SHP77 treated with DMSO at 0.1 percent for 48 hours (cell line): ENCODE results near the gene TMEM45A.
"Not testable (repeated sequence)": the region's sequence is repeated elsewhere in the genome, so short reads cannot be mapped to it uniquely, and the experiment has no call there.

Experiments used
- DNase-seq: peaks from one replicate; lab custom pipeline; 2025; lab: John Stamatoyannopoulos, UW

Gene TMEM45A

DNA sequence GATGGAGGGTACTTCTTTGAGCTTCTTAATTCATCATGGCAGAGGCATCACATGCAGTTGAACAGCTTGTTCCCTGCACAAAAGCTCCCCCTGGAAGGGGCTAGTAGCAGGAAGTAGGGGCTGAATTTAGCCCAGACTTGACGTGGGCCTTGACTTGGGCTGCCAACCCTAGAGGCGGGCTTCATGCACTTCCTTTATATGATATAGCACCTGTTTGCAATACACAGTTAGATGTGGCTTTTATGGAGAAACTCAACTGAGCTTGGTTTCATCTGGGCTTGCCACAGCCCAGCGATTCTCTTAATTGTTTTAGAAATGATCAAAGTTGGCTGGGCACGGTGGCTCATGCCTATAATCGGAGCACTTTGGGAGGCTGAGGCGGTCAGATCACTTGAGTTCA is 83.3 kb downstream of the TMEM45A start:
- no peak for DNase-seq

DNA sequence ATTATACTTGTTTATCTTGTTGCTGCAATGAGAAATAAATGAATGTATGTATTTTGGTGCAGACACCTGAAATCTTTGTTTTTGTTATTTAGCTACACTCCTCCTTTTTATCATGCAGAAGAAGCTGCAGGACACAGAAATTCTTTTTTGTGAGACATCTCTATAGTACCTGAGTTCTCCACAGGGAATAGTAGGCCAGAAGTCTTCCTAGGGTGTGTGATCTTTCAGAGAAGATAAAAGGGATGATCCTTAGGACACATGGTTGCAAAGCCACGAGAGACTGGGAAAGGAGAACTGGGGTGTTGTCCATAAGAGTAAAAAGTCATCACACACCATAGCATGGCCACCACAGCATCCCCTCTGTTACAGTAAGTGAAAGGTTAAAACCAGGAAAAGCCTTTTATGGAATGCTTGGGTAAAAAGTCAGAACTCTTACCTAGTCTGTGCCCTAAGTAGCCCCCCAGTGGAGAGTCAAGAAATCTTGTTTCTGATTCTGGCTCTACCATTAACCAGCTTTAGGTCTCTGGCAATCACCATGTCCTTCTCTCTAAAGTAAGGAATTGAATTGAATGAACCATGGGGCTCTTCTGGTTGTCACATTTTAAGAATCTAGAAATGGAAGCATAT is 85.1 kb downstream of the TMEM45A start:
- no peak for DNase-seq

DNA sequence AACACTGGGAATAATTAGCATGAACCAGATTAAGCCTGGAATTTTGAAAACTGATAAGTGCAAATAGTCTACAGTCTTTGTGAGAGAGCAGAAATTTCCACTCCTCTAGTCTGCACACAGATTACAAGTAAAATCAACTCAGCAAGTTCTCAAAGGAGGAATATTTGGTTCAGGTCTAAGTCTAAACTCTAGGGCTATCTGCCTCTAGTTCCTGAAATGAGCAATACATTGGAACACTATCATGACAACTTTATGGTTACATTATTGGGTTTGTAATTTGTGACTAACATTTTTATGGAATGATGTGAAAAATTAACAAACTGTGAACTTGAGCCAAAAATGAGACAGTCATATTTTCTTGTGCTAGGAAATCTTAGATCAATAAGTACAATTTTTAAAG is 86.2 kb downstream of the TMEM45A start:
- no peak for DNase-seq

DNA sequence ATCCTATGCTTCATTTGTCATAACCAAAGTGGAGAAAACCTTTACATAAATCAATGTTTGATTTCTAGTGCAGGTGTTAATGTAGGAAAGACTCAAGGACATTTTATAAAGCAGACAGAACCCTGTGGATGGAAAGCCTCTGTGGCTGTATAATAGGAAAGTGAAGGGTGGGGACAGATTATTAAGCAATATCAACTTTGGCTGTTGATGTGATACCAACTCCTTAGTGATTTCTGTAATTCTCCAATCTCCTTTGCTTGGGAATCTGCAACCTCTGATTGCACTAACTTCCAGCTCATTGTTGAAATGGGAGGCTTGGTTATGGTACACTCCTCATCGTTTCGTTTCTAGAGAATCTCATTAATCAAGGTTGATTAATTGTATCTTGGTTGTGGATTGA is 87.7 kb downstream of the TMEM45A start:
- DNase-seq, result no peak

DNA sequence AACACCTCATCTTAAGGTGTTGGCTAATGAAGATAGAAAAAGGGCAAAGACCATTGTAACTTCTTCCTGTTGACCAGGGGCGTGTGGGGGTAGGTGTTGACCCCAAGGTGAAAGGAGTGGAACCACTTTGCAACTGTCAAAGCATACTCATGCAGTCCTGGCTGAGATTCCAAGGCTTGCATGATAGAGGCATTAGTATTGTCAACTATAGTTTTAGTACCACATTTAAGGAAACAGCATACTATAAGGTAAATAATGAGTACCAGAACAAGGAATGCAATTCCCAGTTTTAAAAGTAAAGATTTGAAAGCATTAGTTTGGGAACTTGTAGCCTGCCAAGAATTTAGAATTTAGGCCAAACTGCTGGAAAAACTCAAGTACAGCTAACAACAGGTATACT is 89.2 kb downstream of the TMEM45A start:
- no peak for DNase-seq

DNA sequence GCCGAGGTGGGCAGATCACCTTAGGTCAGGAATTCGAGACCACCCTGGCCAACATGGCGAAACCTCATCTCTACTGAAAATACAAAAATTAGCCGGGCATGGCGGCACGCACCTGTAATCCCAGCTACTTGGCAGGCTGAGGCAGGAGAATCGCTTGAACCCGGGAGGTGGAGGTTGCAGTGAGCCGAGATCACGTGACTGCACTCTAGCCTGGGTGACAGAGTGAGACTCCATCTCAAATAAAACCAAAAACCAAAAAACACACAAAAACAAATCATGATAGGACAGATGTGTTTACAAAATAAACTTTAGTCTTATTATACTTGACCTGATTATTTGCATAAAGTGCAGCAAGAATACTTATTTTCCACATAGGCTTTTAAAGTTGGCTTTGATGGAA is 89.7 kb downstream of the TMEM45A start:
- DNase-seq, result not testable (repeated sequence)

DNA sequence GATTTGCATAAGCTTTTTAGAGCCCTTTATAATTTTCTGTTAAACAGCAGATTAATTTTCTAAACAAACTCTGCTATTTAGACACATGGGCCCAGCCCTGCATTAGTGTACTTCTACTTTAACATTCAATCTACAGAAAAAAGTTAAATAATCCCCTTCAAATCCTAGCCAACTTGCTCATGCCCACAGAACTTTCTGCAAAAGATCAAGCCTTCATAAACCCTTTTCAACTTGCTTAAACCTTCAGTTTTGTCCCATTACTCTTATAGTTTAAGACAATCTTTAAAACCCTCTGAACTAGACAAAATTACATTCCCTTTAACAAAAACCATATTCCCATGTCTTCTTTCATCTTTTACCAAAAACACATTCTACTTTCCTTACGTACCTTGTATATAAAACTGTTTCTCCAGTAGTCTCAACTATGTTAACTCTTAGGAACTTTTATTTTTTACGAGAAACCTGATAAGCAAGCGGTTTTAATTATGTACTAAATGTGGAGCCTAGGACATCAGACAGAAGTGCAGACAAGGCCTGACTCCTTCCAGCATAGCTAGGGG is 91.8 kb downstream of the TMEM45A start:
- no peak for DNase-seq

DNA sequence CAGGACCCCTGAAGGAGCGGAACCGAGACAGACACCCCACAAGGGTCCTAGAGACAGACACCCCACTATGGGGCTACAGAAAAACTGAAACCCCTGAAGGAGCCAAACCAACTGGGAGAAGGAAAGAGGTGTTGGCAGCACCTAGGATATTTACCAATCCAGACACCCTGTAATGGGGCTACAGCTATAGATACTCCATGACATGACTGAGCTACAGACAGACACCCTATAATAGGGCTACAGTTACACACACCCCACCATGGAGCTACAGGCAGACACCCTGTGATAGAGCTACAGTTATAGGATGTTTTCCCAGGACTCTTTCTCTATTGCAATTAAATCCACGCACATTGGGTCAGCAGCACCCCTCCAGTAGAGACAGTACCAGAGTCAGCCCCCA is 94.4 kb downstream of the TMEM45A start:
- no peak for DNase-seq

DNA sequence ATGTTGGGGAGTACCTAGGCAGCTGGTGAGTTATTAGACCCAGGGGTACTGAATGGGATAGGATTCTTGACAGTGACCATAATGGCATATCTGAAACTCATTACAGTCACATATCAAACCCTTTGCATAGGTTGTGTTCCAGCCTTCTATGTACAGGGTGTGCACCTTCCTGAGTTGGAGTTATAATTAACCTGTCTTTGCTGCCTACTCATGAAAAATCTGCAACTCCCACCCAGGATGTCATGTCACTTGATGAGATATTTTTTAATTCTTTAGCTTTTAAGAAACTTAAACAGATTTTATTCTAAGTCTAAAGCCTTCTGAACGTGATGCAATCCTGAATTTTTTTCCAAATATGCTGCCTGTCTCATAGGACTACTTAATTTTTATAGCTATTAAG is 95.8 kb downstream of the TMEM45A start:
- no peak for DNase-seq

DNA sequence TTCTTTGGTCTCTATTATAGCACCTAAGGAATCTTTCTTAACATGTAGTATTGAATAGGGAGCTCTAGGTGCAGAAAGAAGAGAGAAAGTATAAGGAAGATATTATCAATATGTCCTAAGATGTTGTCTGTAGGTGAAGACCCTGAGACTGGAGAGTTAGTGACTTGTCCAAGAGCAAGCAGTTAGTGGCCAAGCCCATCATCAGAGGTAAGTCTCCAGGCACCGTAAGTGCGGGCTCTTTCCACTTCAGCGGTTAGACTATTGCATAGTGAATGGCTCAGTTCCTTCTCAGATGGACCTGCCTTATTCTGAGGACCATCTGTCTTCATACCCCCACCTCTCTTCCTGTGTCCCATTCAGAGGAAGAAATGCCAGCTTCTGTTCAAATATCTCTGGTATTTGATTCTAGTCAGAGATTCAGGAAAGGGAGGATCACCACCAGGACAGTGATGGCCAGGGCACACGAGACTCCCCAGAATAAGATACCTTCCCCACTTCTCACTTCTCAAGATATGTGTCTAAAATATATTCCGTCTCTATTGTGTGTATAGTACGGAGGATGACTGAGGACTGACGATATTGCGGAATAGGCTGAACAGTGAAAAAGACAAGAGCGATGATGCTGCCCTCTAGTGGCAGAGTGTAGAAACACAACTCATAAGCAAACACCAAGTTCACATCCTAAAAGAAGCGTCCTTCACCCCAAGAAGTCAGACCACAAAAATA is 97.9 kb downstream of the TMEM45A start:
- peak; percentile 44 for DNase-seq

DNA sequence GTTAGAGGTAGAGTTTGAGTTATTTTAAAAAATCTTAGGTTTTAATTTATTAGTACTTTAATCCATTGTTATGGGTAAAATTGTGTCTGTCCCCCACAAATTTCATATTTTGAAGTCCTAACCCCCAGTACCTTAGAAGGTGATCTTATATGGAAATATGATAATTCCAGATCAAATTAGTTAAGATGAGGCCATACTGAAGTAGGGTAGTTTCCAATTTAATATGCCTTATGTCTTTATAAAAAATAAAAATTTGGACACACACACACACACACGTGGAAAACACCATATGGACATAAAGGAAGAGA is 98.4 kb downstream of the TMEM45A start:
- no peak for DNase-seq

DNA sequence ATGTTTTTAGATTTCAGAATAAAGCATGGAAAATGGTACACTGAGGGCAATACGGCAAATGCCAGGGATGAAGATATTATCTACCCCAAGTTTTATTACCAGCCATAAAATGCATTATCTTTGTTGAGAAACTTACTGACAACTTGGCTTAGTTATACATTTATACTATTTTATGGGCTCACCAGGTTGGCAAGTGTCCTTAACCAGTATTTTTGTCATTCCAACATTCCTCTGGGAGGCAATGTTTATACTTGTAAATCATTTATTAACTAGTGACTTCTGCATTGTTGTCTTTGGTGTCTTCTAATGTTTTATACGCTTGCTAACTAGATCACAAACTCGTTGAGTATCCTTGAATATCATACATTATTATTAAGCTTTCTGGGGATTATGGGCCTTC is 99.0 kb downstream of the TMEM45A start:
- DNase-seq, result no peak

DNA sequence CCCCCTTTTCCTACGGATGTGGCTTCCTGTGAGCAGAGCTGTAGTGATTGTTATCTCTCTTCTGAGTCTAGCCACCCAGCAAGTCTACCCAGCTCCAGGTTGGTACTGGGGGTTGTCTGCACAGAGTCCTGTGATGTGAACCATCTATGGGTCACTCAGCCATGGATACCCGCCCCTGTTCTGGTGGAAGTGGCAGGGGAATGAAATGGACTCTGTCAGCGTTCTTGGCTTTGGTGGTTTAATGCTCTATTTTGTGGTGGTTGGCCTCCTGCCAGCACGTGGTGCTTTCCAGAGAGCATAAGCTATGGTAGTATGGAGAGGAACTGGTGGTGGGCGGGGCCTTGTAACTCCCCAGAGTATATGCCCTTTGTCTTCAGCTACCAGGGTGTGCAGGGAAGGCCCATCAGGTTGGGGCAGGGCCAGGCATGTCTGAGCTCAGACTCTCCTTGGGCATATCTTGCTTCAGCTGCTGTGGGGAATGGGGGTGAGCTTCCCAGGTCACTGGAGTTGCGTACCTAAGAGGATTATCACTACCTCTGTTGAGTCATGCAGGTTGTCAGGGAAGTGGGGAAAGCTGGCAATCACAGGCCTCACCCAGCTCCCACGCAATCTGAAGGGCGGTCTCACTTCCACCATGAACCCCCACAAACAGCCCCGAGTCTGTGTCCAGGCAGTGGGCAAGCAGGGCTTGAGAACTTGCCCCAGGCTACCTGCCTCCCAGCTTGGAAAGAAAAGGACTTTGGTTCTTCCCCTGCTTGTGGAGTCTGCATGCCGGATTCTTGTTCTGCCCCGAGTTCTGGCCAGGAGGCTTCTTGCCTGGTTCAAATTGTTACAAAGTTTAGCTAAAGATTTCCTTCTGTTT is 108.0 kb downstream of the TMEM45A start:
- no peak for DNase-seq

DNA sequence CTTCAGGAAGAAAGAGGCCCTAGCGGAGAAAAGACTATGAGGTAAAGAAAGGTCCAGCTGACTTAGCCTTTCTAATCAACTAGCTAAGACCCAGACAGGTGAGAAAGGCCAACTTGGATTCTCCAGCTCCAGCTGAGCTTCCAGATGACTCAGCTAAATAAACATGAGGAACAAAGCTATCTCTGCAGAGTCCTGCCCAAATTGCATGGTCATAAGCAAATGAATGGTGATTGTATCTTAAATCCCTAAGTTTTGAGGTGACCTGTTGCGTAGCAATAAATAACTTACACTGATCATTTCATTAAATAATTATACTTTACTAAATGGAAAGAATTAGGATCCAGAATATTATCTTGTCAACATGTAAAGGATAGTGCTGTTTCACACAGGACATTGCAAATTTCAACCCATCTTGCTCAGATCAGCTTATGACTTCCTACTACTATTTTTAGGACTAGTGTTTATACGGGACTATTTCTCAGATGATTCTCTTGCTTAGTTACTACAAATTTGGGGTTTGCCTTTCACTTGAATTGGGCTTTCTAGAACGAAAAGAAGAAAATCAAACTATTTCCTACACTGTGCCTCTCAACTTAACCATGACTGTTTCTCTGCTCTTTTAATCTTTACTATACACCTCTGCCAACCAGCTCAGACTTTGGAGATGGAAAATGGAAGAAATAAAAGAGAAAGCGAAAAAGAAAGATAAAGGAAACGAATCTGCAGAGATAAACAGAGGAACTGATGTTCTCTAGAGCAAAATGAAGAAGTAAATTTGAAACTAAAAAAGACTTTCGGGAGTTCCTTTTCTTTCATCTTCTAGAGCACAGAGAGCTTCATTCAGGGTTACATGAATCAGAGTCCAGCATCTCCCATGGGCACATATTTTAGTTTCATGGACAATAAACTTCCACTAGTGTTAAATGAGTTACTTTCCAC is 110.4 kb downstream of the TMEM45A start:
- peak; percentile 66 for DNase-seq

DNA sequence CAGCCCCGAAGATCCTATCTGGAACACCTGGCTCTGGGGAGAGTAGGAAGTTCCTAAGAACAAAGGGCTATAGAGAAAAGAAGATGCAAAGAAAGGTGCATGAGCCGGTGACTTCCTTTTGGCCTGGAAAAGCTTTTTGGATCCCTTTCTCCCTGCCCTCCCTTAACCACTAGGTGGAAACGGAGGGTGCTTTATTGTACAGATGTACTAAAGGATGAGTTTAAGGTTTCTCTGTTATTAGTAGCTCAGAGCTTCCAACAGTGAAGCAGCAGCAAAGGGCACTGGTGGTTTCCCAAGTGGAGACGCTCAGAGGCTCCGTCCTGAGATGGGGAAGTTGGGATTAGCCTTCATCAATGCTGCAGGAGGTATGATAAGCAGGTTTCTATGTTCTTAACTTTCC is 111.0 kb downstream of the TMEM45A start:
- peak; percentile 13 for DNase-seq

DNA sequence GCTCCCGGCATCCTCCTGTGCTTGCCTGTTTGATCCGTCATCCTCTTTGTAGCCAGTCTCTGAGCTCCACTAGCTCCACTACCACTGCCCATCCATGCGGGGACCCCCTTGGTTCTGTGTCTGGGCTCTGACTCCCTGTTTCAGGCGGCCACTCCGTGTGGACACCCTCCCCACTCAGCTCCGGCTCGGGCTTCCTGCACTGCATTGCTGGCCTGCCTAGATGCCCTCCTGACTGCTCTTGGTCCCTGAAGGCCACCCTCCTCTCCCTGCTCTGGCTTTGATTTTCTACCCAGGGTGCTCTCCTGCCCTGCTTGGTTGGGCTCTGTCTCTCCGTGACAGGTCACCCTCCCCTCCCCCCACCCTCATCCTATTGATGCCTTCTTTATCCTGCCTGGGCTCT is 112.9 kb downstream of the TMEM45A start:
- no peak for DNase-seq

DNA sequence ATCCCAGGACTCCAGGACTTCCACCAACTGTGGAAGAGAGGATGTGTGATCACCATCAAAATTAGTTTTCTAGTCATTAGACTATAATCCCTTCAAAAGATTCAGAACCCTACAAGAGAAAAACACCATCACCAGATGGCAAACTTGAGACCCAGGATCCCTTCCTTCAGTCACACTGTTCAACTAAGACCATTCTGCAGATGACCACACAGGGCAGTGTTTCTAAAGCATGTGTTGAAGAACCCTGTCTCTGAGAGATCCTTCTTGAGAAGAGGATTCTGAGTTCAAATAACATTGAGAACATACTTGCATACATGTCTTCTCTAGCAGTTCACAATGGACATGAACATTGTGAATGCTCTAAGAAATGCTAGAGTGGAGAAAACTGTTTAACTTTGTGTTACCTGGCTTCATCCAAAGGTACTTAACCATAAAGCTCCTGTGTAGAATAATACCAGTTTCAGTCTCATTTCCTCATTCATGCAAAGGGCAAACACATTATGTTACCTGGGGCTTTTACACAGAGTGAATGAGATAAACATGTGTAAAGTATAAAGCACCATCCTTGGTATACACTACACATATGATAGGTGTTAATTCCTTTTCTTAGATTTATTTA is 114.6 kb downstream of the TMEM45A start:
- no peak for DNase-seq

DNA sequence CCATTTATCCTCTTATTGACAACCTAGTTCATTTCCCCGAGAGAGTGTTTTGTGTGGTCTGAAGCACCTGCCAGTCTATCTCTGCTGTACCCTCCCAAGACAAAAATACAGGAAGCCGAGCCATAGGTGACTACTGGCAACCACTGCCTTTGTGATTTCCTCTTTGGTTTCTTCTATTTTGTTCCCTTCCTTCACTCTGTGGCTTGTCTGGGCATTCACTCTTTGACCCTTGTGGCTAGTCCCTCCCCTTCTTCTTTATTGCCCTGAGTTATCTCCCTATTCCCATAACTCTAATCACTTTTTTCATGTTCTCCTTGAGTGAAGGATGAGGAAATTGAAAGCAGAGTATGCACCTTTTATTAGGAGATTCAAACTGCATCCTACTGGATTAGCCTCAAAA is 116.9 kb downstream of the TMEM45A start, which contains the start of gene ADGRG7:
TSS of gene ADGRG7 (plus strand) at position 297 of the 400 bp plus-strand sequence. CDS start 256 bp downstream, outside the sequence.
- DNase-seq, result no peak

DNA sequence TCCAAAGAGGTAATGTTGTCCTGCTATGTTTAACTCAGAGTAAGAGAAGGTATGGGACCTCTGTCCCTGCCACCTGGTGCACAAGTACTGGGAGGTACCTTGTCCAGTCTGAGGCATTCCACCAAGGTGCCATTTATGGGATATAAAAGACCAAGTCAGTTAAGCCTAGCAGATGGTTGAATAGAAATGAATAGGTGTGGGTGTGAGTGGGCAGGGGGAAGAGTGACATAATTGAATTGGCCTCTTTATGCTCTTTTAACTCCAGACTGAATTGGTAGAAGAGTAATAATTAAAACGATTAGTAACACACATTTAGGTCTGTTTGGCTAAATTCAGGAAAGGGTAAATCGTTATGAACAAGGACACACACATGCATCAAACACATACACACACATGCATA is 117.5 kb downstream of the TMEM45A start:
- no peak for DNase-seq

DNA sequence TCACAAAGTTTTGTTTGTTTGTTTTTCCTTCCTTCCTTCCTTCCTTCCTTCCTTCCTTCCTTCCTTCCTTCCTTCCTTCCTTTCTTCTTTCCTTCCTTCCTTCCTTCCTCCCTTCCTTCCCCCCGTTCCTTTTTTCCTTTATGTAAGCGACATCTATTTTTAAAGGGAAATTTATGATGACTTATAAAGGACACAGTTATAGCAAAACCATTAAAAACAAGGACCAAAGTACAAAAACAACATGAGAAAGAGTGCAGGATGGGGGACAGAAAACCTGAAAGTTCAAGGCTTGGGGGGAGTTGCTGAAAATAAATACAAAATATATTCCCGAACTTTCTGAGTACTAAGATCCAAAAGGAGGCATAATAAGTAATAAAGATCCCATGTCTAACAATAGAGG is 118.8 kb downstream of the TMEM45A start:
- DNase-seq, result no peak

DNA sequence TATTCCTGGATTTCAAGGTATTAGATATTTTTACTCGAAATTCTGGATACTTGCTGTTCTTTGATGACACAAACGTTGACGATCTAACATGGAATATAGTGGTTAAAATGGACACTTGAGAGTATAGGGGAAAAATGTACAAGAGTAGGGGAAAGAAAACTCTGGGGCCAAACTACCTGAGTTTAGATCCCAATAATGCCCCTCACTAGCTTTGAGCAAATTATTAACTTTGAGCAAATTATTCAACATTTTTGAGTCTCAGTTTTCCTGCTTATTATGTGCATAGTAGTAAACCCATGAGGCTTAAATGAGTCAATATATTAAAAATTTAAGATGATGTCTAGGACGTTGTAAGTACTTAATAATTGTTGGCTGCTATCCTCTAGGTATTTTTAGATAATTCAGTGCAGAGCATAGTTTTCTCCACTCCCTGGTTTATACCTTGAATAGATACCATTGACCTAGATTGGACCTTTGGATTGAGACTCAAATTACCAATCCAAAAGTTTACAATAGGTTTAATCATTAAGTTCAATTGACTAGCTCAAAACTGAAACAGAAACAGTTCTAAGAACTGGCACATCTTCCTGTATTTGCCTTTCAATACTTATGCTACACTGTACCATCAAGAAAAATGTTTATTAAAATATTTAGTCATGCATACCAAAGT is 121.4 kb downstream of the TMEM45A start:
- DNase-seq, result no peak
